IMR-90 (cell line): ENCODE results near the gene PARVB. TPM values are rescaled to one million over a fixed set of nuclear protein-coding genes. Genes with fewer than 3 reads are reported as not detected.

Source experiments
- ATAC-seq: fragments of 200-7000 bp; cut with Tn5 transposase; 2 replicates; pipeline ENCODE4 v1.9.1; 2020; ENCODE audit warnings: low read depth, mild to moderate bottlenecking, moderate library complexity
- BruUV-seq: library from RNA; stranded (reverse); fragments of 400-500 nt; replicated peaks from 2 replicates; lab custom pipeline; 2021; lab: Mats Ljungman, UMichigan
- CTCF ChIA-PET: fragments of 300-600 bp; formaldehyde crosslinking; extraction: SDS; loops from one replicate; lab custom pipeline; 2021; ENCODE audit warnings: antibody characterized with exemption; lab: Yijun Ruan, JAX
- POLR2A ChIA-PET: fragments of 300-600 bp; sonication (Branson Sonifier 250); formaldehyde crosslinking; loops from one replicate; lab custom pipeline; 2022; ENCODE audit warnings: antibody characterized with exemption; ENCODE audit not compliant: unreplicated experiment; lab: Charles Lee
- DNase-seq: peaks from one replicate; pipeline ENCODE4 v3.0.0; 2013
- H2AFZ ChIP-seq: replicated peaks from 2 replicates; pipeline ENCODE3; 2013; ENCODE audit warnings: low read length, mild to moderate bottlenecking; ENCODE audit not compliant: poor library complexity
- H2AK5ac ChIP-seq: 2 replicates; pipeline ENCODE4 v1.6.1; 2013; ENCODE audit warnings: low read depth, low read length, inconsistent platforms
- H2AK9ac ChIP-seq: replicated peaks from 2 replicates; pipeline ENCODE3; 2013; ENCODE audit warnings: mild to moderate bottlenecking, low read depth, low read length, moderate library complexity; ENCODE audit not compliant: poor library complexity
- H2BK120ac ChIP-seq: 2 replicates; pipeline ENCODE4 v1.6.1; 2013; ENCODE audit warnings: low read depth, low read length, inconsistent platforms
- H2BK15ac ChIP-seq: 3 replicates; pipeline ENCODE4 v1.6.1; 2013; ENCODE audit warnings: low read depth, low read length, inconsistent platforms
- H2BK20ac ChIP-seq: 2 replicates; pipeline ENCODE4 v1.6.1; 2013; ENCODE audit warnings: low read depth, mild to moderate bottlenecking, inconsistent platforms, low read length, moderate library complexity
- H2BK5ac ChIP-seq: 2 replicates; pipeline ENCODE4 v1.6.1; 2013; ENCODE audit warnings: mild to moderate bottlenecking, low read depth, low read length, inconsistent platforms; ENCODE audit not compliant: poor library complexity, severe bottlenecking
- H3K14ac ChIP-seq: replicated peaks from 2 replicates; pipeline ENCODE4 v1.6.1; 2013; ENCODE audit warnings: low read depth, low read length, inconsistent platforms
- H3K18ac ChIP-seq: 2 replicates; pipeline ENCODE4 v1.6.1; 2013; ENCODE audit warnings: low read depth, low read length, control low read depth
- H3K23ac ChIP-seq: 2 replicates; pipeline ENCODE4 v1.6.1; 2013; ENCODE audit warnings: low read depth, low read length, inconsistent platforms
- H3K27ac ChIP-seq: 2 replicates; pipeline ENCODE4 v1.5.1; 2013; ENCODE audit warnings: mild to moderate bottlenecking, control low read depth, low read length; ENCODE audit not compliant: insufficient read depth
- H3K27me3 ChIP-seq: 2 replicates; pipeline ENCODE4 v1.6.1; 2013; ENCODE audit warnings: low read length; ENCODE audit not compliant: control insufficient read depth, insufficient read depth
- H3K36me3 ChIP-seq: 2 replicates; pipeline ENCODE4 v1.6.1; 2013; ENCODE audit warnings: low read length, mixed read lengths; ENCODE audit not compliant: control insufficient read depth, insufficient read depth
- H3K4ac ChIP-seq: 2 replicates; pipeline ENCODE4 v1.6.1; 2013; ENCODE audit warnings: low read depth, low read length, inconsistent platforms
- H3K4me1 ChIP-seq: 2 replicates; pipeline ENCODE4 v1.6.1; 2013; ENCODE audit warnings: low read length, mixed read lengths; ENCODE audit not compliant: control insufficient read depth, insufficient read depth
- H3K4me2 ChIP-seq: 2 replicates; pipeline ENCODE4 v1.6.1; 2013; ENCODE audit warnings: low read depth, mild to moderate bottlenecking, control low read depth, low read length, moderate library complexity
- H3K4me3 ChIP-seq: 2 replicates; pipeline ENCODE4 v1.5.1; 2013; ENCODE audit warnings: low read depth, mild to moderate bottlenecking, control low read depth, low read length, moderate library complexity; ENCODE audit not compliant: insufficient read depth
- H3K56ac ChIP-seq: 2 replicates; pipeline ENCODE4 v1.6.1; 2013; ENCODE audit warnings: low read length, inconsistent platforms; ENCODE audit not compliant: insufficient read depth; ENCODE audit errors: extremely low read depth
- H3K79me1 ChIP-seq, 2 experiments: 2 replicates each; pipeline ENCODE4 v1.6.1; 2013; ENCODE audit warnings: low read length in 2 of 2, inconsistent platforms in 1 of 2, low read depth in 1 of 2
- H3K9ac ChIP-seq: 2 replicates; pipeline ENCODE4 v1.6.1; 2013; ENCODE audit warnings: low read depth, low read length, control low read depth
- H3K9me1 ChIP-seq: 2 replicates; pipeline ENCODE4 v1.6.1; 2013; ENCODE audit warnings: low read length, inconsistent platforms; ENCODE audit not compliant: insufficient read depth
- H3K9me3 ChIP-seq: 2 replicates; pipeline ENCODE4 v1.6.1; 2013; ENCODE audit warnings: low read length; ENCODE audit not compliant: control insufficient read depth, insufficient read depth
- H4K20me1 ChIP-seq: 2 replicates; pipeline ENCODE4 v1.6.1; 2013; ENCODE audit warnings: low read length, inconsistent platforms; ENCODE audit not compliant: insufficient read depth
- H4K5ac ChIP-seq: 2 replicates; pipeline ENCODE4 v1.6.1; 2013; ENCODE audit warnings: mild to moderate bottlenecking, low read depth, low read length, control low read depth
- H4K8ac ChIP-seq, 2 experiments: 2 replicates each; pipeline ENCODE4 v1.6.1; 2013; ENCODE audit warnings: low read depth in 2 of 2, low read length in 2 of 2, control low read depth in 1 of 2, inconsistent platforms in 1 of 2
- H4K91ac ChIP-seq: 2 replicates; pipeline ENCODE4 v1.6.1; 2013; ENCODE audit warnings: low read depth, low read length, inconsistent platforms; ENCODE audit not compliant: insufficient read depth
- BHLHE40 ChIP-seq: fragments of 150-350 bp; IDR thresholded peaks from 2 replicates; pipeline ENCODE4 v1.6.1; 2016; ENCODE audit warnings: mild to moderate bottlenecking, low read depth, low read length
- CHD1 ChIP-seq: IDR thresholded peaks from 2 replicates; pipeline ENCODE4 v1.6.1; 2012; ENCODE audit warnings: low read depth, low read length, improper control_type of control experiment
- MAZ ChIP-seq: IDR thresholded peaks from 2 replicates; pipeline ENCODE4 v1.6.1; 2012; ENCODE audit warnings: low read depth, mild to moderate bottlenecking, low read length, improper control_type of control experiment, moderate library complexity, borderline replicate concordance
- POLR2A ChIP-seq: IDR thresholded peaks from 2 replicates; pipeline ENCODE4 v1.6.1; 2012; ENCODE audit warnings: mild to moderate bottlenecking, low read depth, low read length
- RAD21 ChIP-seq: IDR thresholded peaks from 2 replicates; pipeline ENCODE4 v1.6.1; 2012; ENCODE audit warnings: low read length, improper control_type of control experiment
- RCOR1 ChIP-seq: IDR thresholded peaks from 2 replicates; pipeline ENCODE4 v1.6.1; 2012; ENCODE audit warnings: mild to moderate bottlenecking, low read length, improper control_type of control experiment; ENCODE audit not compliant: insufficient replicate concordance
- WGBS, 2 experiments: methylation state at CpG; one replicate each; pipeline versions ENCODE4 v1.1.5 to v1.1.7; 2013; ENCODE audit warnings: missing lambda C conversion rate in 2 of 2; ENCODE audit not compliant: insufficient read length in 1 of 2; ENCODE audit errors: extremely low coverage in 2 of 2; 5-methylcytosine and 5-hydroxymethylcytosine counted together
- dilution Hi-C: fragments of 300-500 bp; cut with HindIII; formaldehyde crosslinking; loops from one replicate; pipeline ENCODE4 v1.14.3; 2018; ENCODE audit warnings: low sequenced_read_pairs; ENCODE audit not compliant: unreplicated experiment
- in situ Hi-C: fragments of 300-500 bp; cut with MboI; formaldehyde crosslinking; loops from 3 replicates; pipeline ENCODE4 v1.14.3; 2019; ENCODE audit warnings: low sequenced_read_pairs, inconsistent platforms, mixed read lengths
- intact Hi-C: fragments of 100-400 bp; cut with micrococcal nuclease; formaldehyde crosslinking; loops from 2 replicates; pipeline ENCODE4 v1.10.0; 2022
- polyA plus RNA-seq, 3 experiments: library from polyadenylated mRNA; depleted of rRNA; stranded (reverse); fragments of >200 nt; gene quantifications; 2 replicates each; pipeline ENCODE4 v1.2.3, GENCODE V29; 2012; ENCODE audit warnings: low replicate concordance in 1 of 3
- total RNA-seq: library from RNA; depleted of rRNA; stranded (reverse); fragments of >200 nt; gene quantifications from 2 replicates; pipeline ENCODE4 v1.2.3, GENCODE V29; 2012
- TF ChIP-seq, protein P1 (sequence below): fragments of 150-350 bp; IDR thresholded peaks from 2 replicates; pipeline ENCODE4 v1.6.1; 2016; ENCODE audit warnings: low read depth, mild to moderate bottlenecking, low read length, moderate library complexity, borderline replicate concordance

PARVB gene
- total and polyA plus RNA-seq, 2 of the 4 experiments (the other 2 are of a cell fraction) = 44.3 to 53.9 TPM

DNA sequence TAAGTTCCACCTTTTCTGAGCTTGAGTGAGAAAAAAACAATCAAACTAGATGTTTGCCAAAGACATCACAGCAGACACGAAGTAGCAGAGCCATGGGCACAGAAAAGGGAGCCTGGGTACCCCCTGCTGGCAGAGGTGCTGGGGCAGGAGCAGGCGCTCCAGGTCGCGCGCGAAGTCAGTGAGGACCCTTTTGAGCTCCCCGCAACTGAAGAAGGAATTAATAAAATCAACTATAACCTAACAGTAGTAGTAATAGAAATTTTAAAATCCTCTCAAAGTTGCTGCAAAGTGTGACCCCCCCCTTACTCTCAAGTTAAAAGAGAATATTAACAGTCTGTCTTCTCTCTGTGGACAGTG is 20.0 kb upstream of the PARVB start:
- no peak overlapping the region for H3K27ac ChIP-seq
- H3K18ac ChIP-seq = no peak overlapping the region
- no peaks in the 10 kb centered on the region for H3K4me1 ChIP-seq
- no peak for ATAC-seq
- peaks cover 4% of the 10 kb centered on the region; the same call in 1 of the 2 replicates for H3K36me3 ChIP-seq
- H2AK9ac ChIP-seq = no peak overlapping the region
- H3K27me3 ChIP-seq = no peaks in the 10 kb centered on the region
- no peak overlapping the region for H4K5ac ChIP-seq
- POLR2A ChIA-PET = no interaction called here
- no peak overlapping the region for H2AFZ ChIP-seq
- H2BK20ac ChIP-seq = no peak overlapping the region
- no TSS peak for BruUV-seq
- no peak overlapping the region for H3K14ac ChIP-seq
- no peak for DNase-seq
- no peak overlapping the region for H3K23ac ChIP-seq
- no peaks in the 10 kb centered on the region for H3K79me1 ChIP-seq
- no CpG with 5 or more reads among the region's 7 CpGs for WGBS, 2 experiments
- no peak overlapping the region for H3K4me2 ChIP-seq
- intact Hi-C loops = no loop called here
- peaks cover 3% of the 10 kb centered on the region; the same call in 1 of the 2 replicates for H3K9me1 ChIP-seq
- TF ChIP-seq MAZ = no peak
- no peak for TF ChIP-seq CHD1
- no peak for TF ChIP-seq RAD21
- TF ChIP-seq, protein P1, sequence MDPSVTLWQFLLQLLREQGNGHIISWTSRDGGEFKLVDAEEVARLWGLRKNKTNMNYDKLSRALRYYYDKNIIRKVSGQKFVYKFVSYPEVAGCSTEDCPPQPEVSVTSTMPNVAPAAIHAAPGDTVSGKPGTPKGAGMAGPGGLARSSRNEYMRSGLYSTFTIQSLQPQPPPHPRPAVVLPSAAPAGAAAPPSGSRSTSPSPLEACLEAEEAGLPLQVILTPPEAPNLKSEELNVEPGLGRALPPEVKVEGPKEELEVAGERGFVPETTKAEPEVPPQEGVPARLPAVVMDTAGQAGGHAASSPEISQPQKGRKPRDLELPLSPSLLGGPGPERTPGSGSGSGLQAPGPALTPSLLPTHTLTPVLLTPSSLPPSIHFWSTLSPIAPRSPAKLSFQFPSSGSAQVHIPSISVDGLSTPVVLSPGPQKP = no peak
- TF ChIP-seq POLR2A = no peak
- no peak for TF ChIP-seq BHLHE40
- no peak for TF ChIP-seq RCOR1
- H3K4me3 ChIP-seq = no peak overlapping the region
- H4K8ac ChIP-seq = no peak overlapping the region
- H2BK15ac ChIP-seq = no peak overlapping the region
- H3K4ac ChIP-seq = no peak overlapping the region
- no peak overlapping the region for H2AK5ac ChIP-seq
- in situ Hi-C loops = no loop called here
- no peak overlapping the region for H3K56ac ChIP-seq
- no peak overlapping the region for H2BK120ac ChIP-seq
- H3K9ac ChIP-seq = no peak overlapping the region
- no peak overlapping the region for H2BK5ac ChIP-seq
- dilution Hi-C loops = no loop called here
- H4K20me1 ChIP-seq = no peaks in the 10 kb centered on the region
- CTCF ChIA-PET = interaction anchor here (1.1 kb wide), 1 partner anchor 622 kb away, joined by 3 read pairs; no protein-coding TSS in a partner anchor
- no peak overlapping the region for H4K91ac ChIP-seq
- H3K9me3 ChIP-seq = peaks cover 7% of the 10 kb centered on the region
